K562 (cell line): ENCODE results near the gene TMEM72.

Experiments
- CTCF ChIP-seq, 3 experiments: IDR thresholded peaks in 2 of 3; conservative IDR thresholded peaks in 1 of 3; 2 replicates each; pipeline ENCODE4 v1.5.1; 2011 to 2012; ENCODE audit warnings: low read length in 3 of 3, mild to moderate bottlenecking in 3 of 3, control low read depth in 2 of 3, improper control_type of control experiment in 1 of 3, inconsistent platforms in 1 of 3, low read depth in 1 of 3, mixed read lengths in 1 of 3, moderate library complexity in 1 of 3; ENCODE audit not compliant: insufficient read depth in 2 of 3
- E4F1 ChIP-seq: fragments of 250-450 bp; sonication (Bioruptor Pico); IDR thresholded peaks from 2 replicates; pipeline ENCODE4 v1.5.0; 2021; ENCODE audit warnings: mild to moderate bottlenecking, borderline replicate concordance
- TRIM28 ChIP-seq: fragments of 450-650 bp; IDR thresholded peaks from 2 replicates; pipeline ENCODE4 v1.6.1; 2017
- TF ChIP-seq, protein P1 (sequence below): sonication (generic); formaldehyde crosslinking; IDR thresholded peaks from 2 replicates; pipeline ENCODE4 v1.8.0; 2022; ENCODE audit warnings: mild to moderate bottlenecking, missing genetic modification reagents, borderline replicate concordance

DNA sequence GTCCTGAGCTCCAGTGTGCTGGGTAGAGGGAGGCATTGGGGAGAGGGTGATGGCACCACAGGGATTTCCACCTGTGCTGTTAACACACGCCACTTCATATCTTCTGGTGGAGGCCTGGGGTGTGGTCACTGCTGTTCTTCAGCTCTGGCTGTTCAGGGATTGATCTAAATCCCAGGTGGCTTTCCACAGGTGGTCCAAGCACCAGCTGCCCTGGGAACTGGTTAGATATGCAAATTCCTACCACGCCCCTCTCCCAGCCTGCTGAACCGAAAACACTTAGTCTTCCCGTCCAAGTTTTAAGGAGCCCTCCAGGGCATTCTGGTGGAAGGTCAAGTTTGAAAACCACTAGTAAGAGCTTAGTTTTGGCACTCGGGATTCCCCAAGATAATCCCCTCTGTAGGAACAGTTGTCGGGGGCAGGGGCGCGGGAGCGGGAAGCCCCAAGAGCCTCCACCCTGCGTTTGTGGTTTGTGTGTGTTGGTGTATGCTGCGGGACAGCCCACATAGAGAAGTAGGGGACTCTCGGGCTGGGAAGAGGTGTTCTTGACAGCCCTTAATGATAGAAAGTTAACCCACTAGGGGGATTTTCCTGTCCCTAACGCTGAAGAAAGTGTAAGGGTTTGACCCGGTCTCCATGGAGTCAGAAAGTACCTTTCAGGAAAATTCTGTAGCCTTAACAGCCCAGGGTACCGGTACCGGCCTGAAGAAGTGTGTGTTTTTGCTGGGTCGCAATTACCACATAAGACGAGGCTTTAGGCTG is 62.4 kb downstream of the TMEM72 start:
- TF ChIP-seq CTCF (IDR thresholded peaks at IDR 0.05 in 2 of 3, conservative IDR thresholded peaks at IDR 0.05 in 1 of 3; ENCODE audit: insufficient read depth in 2 of 3, low read depth in 1 of 3, low read length in 3 of 3): no peak
- no peak for TF ChIP-seq E4F1 (CRISPR knock-in tag)
- TF ChIP-seq, protein P1, sequence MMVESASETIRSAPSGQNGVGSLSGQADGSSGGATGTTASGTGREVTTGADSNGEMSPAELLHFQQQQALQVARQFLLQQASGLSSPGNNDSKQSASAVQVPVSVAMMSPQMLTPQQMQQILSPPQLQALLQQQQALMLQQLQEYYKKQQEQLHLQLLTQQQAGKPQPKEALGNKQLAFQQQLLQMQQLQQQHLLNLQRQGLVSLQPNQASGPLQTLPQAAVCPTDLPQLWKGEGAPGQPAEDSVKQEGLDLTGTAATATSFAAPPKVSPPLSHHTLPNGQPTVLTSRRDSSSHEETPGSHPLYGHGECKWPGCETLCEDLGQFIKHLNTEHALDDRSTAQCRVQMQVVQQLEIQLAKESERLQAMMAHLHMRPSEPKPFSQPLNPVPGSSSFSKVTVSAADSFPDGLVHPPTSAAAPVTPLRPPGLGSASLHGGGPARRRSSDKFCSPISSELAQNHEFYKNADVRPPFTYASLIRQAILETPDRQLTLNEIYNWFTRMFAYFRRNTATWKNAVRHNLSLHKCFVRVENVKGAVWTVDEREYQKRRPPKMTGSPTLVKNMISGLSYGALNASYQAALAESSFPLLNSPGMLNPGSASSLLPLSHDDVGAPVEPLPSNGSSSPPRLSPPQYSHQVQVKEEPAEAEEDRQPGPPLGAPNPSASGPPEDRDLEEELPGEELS (CRISPR knock-in tag): no peak
- no peak for TF ChIP-seq TRIM28
